ENCODE results near the gene HSPBP1. TPM values are rescaled to one million over a fixed set of nuclear protein-coding genes. Genes with fewer than 3 reads are reported as not detected.

HSPBP1 gene
- total RNA-seq, 1 experiment from 2014 or later, result 63.0 TPM

- no peak overlapping the region for H3K4me2 ChIP-seq (ENCODE audit: low read length)
- RAD21 ChIA-PET (ENCODE audit: low non-redundant PET in 1 of 2, low total read pairs in 2 of 2, uncharacterized antibody in 2 of 2, unreplicated experiment in 2 of 2), result no interaction called here
- no peak for DNase-seq (ENCODE audit: low read depth, low spot score)
- H3K27ac ChIP-seq (ENCODE audit: low read depth, low read length), result no peak overlapping the region
- peaks cover 26 to 37% of the 10 kb centered on the region in 2 experiments for H3K36me3 ChIP-seq (ENCODE audit: control insufficient read depth in 1 of 2, insufficient read depth in 2 of 2, low read length in 2 of 2)
- H3K79me2 ChIP-seq (ENCODE audit: insufficient read depth, low read length), result peaks cover 47% of the 10 kb centered on the region
- CTCF ChIA-PET, result interaction anchor here (0.9 kb wide), 1 partner anchor 14 kb away, joined by 3 read pairs; no protein-coding TSS in a partner anchor
- no peak overlapping the region for H3K9ac ChIP-seq (ENCODE audit: low read length)
- no peak overlapping the region for H2AFZ ChIP-seq (ENCODE audit: low read depth, low read length, poor library complexity, severe bottlenecking)
- H3K4me1 ChIP-seq (ENCODE audit: control insufficient read depth in 1 of 2, insufficient read depth in 2 of 2, low read length in 2 of 2), result no peaks in the 10 kb centered on the region
- POLR2A ChIA-PET, result no interaction called here
- H3K27me3 ChIP-seq (ENCODE audit: insufficient read depth, low read length), result no peaks in the 10 kb centered on the region
- no peaks in the 10 kb centered on the region for H3K9me2 ChIP-seq (ENCODE audit: insufficient read depth)
- no peak overlapping the region for H3K4me3 ChIP-seq (replicated peaks in 1 of 2; ENCODE audit: low read depth in 1 of 2, low read length in 2 of 2)
- no peak for TF ChIP-seq SP1 (IDR thresholded peaks at IDR 0.05; ENCODE audit: low read depth)
- H3K9me3 ChIP-seq (ENCODE audit: control insufficient read depth in 1 of 2, insufficient read depth in 1 of 2, low read depth in 1 of 2, low read length in 2 of 2), result no peaks in the 10 kb centered on the region
- H4K20me1 ChIP-seq (ENCODE audit: insufficient read depth), result no peaks in the 10 kb centered on the region
- intact Hi-C loops (cut with micrococcal nuclease), result no loop called here
- ATAC-seq, result no peak
- no TSS peak for BruUV-seq (replicated peaks)
These were observed 34.5 kb downstream of the HSPBP1 start for GRCh38 chr19:55245236-55245904.

GRCh38 chr19:55244004-55244680 lies 35.8 kb downstream of the HSPBP1 start:
- H3K9ac ChIP-seq (ENCODE audit: low read length), result no peak overlapping the region
- BruUV-seq (replicated peaks), result no TSS peak
- H3K4me1 ChIP-seq (ENCODE audit: control insufficient read depth in 1 of 2, insufficient read depth in 2 of 2, low read length in 2 of 2), result no peaks in the 10 kb centered on the region
- no peak overlapping the region for H3K4me2 ChIP-seq (ENCODE audit: low read length)
- CTCF ChIA-PET, result no interaction called here
- ATAC-seq (no peak), DNase-seq (ENCODE audit: low read depth, low spot score) (no peak)
- POLR2A ChIA-PET, result no interaction called here
- H3K9me3 ChIP-seq (ENCODE audit: control insufficient read depth in 1 of 2, insufficient read depth in 1 of 2, low read depth in 1 of 2, low read length in 2 of 2), result no peaks in the 10 kb centered on the region
- no peaks in the 10 kb centered on the region for H3K9me2 ChIP-seq (ENCODE audit: insufficient read depth)
- no peak overlapping the region for H2AFZ ChIP-seq (ENCODE audit: low read depth, low read length, poor library complexity, severe bottlenecking)
- H3K27me3 ChIP-seq (ENCODE audit: insufficient read depth, low read length), result no peaks in the 10 kb centered on the region
- RAD21 ChIA-PET (ENCODE audit: low non-redundant PET in 1 of 2, low total read pairs in 2 of 2, uncharacterized antibody in 2 of 2, unreplicated experiment in 2 of 2), result no interaction called here
- H3K27ac ChIP-seq (ENCODE audit: low read depth, low read length), result no peak overlapping the region
- no peak overlapping the region for H3K4me3 ChIP-seq (replicated peaks in 1 of 2; ENCODE audit: low read depth in 1 of 2, low read length in 2 of 2)
- peaks cover 32 to 40% of the 10 kb centered on the region in 2 experiments for H3K36me3 ChIP-seq (ENCODE audit: control insufficient read depth in 1 of 2, insufficient read depth in 2 of 2, low read length in 2 of 2)
- no peaks in the 10 kb centered on the region for H4K20me1 ChIP-seq (ENCODE audit: insufficient read depth)
- intact Hi-C loops (cut with micrococcal nuclease), result no loop called here
- TF ChIP-seq ZFX (IDR thresholded peaks at IDR 0.05) (no peak), SP1 (IDR thresholded peaks at IDR 0.05; ENCODE audit: low read depth) (no peak), EZH2phosphoT487 (IDR thresholded peaks at IDR 0.05; ENCODE audit: borderline replicate concordance) (no peak), POLR2AphosphoS5 (IDR thresholded peaks at IDR 0.05; ENCODE audit: low read depth, low read length) (no peak), YY1 (IDR thresholded peaks at IDR 0.05; ENCODE audit: extremely low read depth, insufficient replicate concordance, low read depth, low read length) (no peak), EZH2 (IDR thresholded peaks at IDR 0.05) (no peak), MAX (IDR thresholded peaks at IDR 0.05) (no peak), ZNF274 (IDR thresholded peaks at IDR 0.05; ENCODE audit: low read depth, low read length) (no peak), JUND (IDR thresholded peaks at IDR 0.05) (no peak), REST (IDR thresholded peaks at IDR 0.05; ENCODE audit: low read depth) (no peak), POLR2A (IDR thresholded peaks at IDR 0.05; ENCODE audit: borderline replicate concordance, extremely low read depth, insufficient read depth, insufficient read length) (no peak)
- peaks cover 36% of the 10 kb centered on the region for H3K79me2 ChIP-seq (ENCODE audit: insufficient read depth, low read length)
